ENCODE measurements around the gene MYEF2. TPM values are rescaled to one million over a fixed set of nuclear protein-coding genes. Genes with fewer than 3 reads are reported as not detected.

MYEF2 gene
- total RNA-seq, 4 donors from 2014 or later, result 10.4 to 158 (median 27.8) TPM

GRCh38 chr15:48090115-48090514 lies 88.0 kb downstream of the MYEF2 start:
- no peaks in the 10 kb centered on the region for H3K36me3 ChIP-seq
- H3K9me3 ChIP-seq, result no peaks in the 10 kb centered on the region
- intact Hi-C loops (cut with DNase I; ENCODE audit: low total_unique reads), result no loop called here
- H3K27me3 ChIP-seq, result no peaks in the 10 kb centered on the region
- H3K4me1 ChIP-seq, result peaks cover 0 to 5% (median 3%) of the 10 kb centered on the region in 4 donors
- WGBS, 2 donors (ENCODE audit: low coverage in 1 of 2), result 25 to 28% methylated on average over 1 to 2 of the region's 2 CpGs
- no peak overlapping the region for H3K27ac ChIP-seq
- H3K4me3 ChIP-seq, result no peak overlapping the region
- in situ Hi-C loops (cut with MboI; ENCODE audit: low pct_ligation_motif_present in 1 of 4, low pct_unique_long_range_greater_than_20kb in 1 of 4, low sequenced_read_pairs in 3 of 4), result no loop called here
- peak; percentile 15 for DNase-seq
- no peak for TF ChIP-seq POLR2A (IDR thresholded peaks at IDR 0.05)
- no peak for TF ChIP-seq CTCF (IDR thresholded peaks at IDR 0.05)
- no peak for TF ChIP-seq POLR2AphosphoS5 (IDR thresholded peaks at IDR 0.05)
- no peak for TF ChIP-seq EP300 (IDR thresholded peaks at IDR 0.05; ENCODE audit: low read depth)

GRCh38 chr15:48089702-48090101 lies 88.4 kb downstream of the MYEF2 start:
- intact Hi-C loops (cut with DNase I; ENCODE audit: low total_unique reads), result no loop called here
- Histone ChIP-seq H3K4me3 (no peak overlapping the region), H3K4me1 (peaks cover 0 to 5% (median 3%) of the 10 kb centered on the region in 4 donors), H3K36me3 (no peaks in the 10 kb centered on the region), H3K27me3 (no peaks in the 10 kb centered on the region), H3K9me3 (no peaks in the 10 kb centered on the region), H3K27ac (no peak overlapping the region)
- TF ChIP-seq POLR2AphosphoS5 (IDR thresholded peaks at IDR 0.05), result no peak
- no peak for TF ChIP-seq EP300 (IDR thresholded peaks at IDR 0.05; ENCODE audit: low read depth)
- no peak for TF ChIP-seq POLR2A (IDR thresholded peaks at IDR 0.05)
- no peak for TF ChIP-seq CTCF (IDR thresholded peaks at IDR 0.05)
- no peak for DNase-seq
- WGBS, 2 donors (ENCODE audit: low coverage in 1 of 2), result 30% methylated on average over 6 of the region's 6 CpGs; no CpG with 5 or more reads in 1 of the 2 donors
- in situ Hi-C loops (cut with MboI; ENCODE audit: low pct_ligation_motif_present in 1 of 4, low pct_unique_long_range_greater_than_20kb in 1 of 4, low sequenced_read_pairs in 3 of 4), result no loop called here

GRCh38 chr15:48087844-48088243 lies 90.3 kb downstream of the MYEF2 start:
- intact Hi-C loops (cut with DNase I; ENCODE audit: low total_unique reads) (no loop called here), in situ Hi-C loops (cut with MboI; ENCODE audit: low pct_ligation_motif_present in 1 of 4, low pct_unique_long_range_greater_than_20kb in 1 of 4, low sequenced_read_pairs in 3 of 4) (no loop called here)
- no peak for DNase-seq
- H3K9me3 ChIP-seq, result no peaks in the 10 kb centered on the region
- H3K27ac ChIP-seq, result no peak overlapping the region
- no peak overlapping the region for H3K4me3 ChIP-seq
- TF ChIP-seq CTCF (IDR thresholded peaks at IDR 0.05), result no peak
- H3K4me1 ChIP-seq, result peaks cover 0 to 5% (median 3%) of the 10 kb centered on the region in 4 donors
- no peaks in the 10 kb centered on the region for H3K27me3 ChIP-seq
- no peaks in the 10 kb centered on the region for H3K36me3 ChIP-seq
- 79% methylated on average over 3 of the region's 3 CpGs; no CpG with 5 or more reads in 1 of the 2 donors for WGBS, 2 donors (ENCODE audit: low coverage in 1 of 2)

GRCh38 chr15:48086576-48086975 lies 91.5 kb downstream of the MYEF2 start:
- intact Hi-C loops (cut with DNase I; ENCODE audit: low total_unique reads) (no loop called here), in situ Hi-C loops (cut with MboI; ENCODE audit: low pct_ligation_motif_present in 1 of 4, low pct_unique_long_range_greater_than_20kb in 1 of 4, low sequenced_read_pairs in 3 of 4) (no loop called here)
- no peaks in the 10 kb centered on the region for H3K9me3 ChIP-seq
- H3K4me1 ChIP-seq, result peaks cover 0 to 5% (median 3%) of the 10 kb centered on the region in 4 donors
- no peaks in the 10 kb centered on the region for H3K27me3 ChIP-seq
- no peak overlapping the region for H3K27ac ChIP-seq
- no peak for TF ChIP-seq EP300 (IDR thresholded peaks at IDR 0.05; ENCODE audit: low read depth)
- TF ChIP-seq POLR2A (IDR thresholded peaks at IDR 0.05), result no peak
- no peak for DNase-seq
- WGBS, 2 donors (ENCODE audit: low coverage in 1 of 2), result 52 to 71% methylated on average over 5 of the region's 5 CpGs
- H3K36me3 ChIP-seq, result no peaks in the 10 kb centered on the region
- no peak overlapping the region for H3K4me3 ChIP-seq

GRCh38 chr15:48086133-48086532 lies 92.0 kb downstream of the MYEF2 start:
- Histone ChIP-seq H3K27me3 (no peaks in the 10 kb centered on the region), H3K9me3 (no peaks in the 10 kb centered on the region), H3K4me3 (no peak overlapping the region), H3K36me3 (no peaks in the 10 kb centered on the region), H3K27ac (no peak overlapping the region), H3K4me1 (peaks cover 0 to 5% (median 3%) of the 10 kb centered on the region in 4 donors)
- intact Hi-C loops (cut with DNase I; ENCODE audit: low total_unique reads), result no loop called here
- in situ Hi-C loops (cut with MboI; ENCODE audit: low pct_ligation_motif_present in 1 of 4, low pct_unique_long_range_greater_than_20kb in 1 of 4, low sequenced_read_pairs in 3 of 4), result no loop called here
- DNase-seq, result no peak
- 73 to 75% methylated on average over 3 to 5 of the region's 5 CpGs for WGBS, 2 donors (ENCODE audit: low coverage in 1 of 2)
- TF ChIP-seq POLR2AphosphoS5 (IDR thresholded peaks at IDR 0.05) (no peak), POLR2A (IDR thresholded peaks at IDR 0.05) (no peak), CTCF (IDR thresholded peaks at IDR 0.05) (no peak), EP300 (IDR thresholded peaks at IDR 0.05; ENCODE audit: low read depth) (no peak)
